Measurements from ENCODE around the gene GCNT1.

Gene GCNT1

DNA sequence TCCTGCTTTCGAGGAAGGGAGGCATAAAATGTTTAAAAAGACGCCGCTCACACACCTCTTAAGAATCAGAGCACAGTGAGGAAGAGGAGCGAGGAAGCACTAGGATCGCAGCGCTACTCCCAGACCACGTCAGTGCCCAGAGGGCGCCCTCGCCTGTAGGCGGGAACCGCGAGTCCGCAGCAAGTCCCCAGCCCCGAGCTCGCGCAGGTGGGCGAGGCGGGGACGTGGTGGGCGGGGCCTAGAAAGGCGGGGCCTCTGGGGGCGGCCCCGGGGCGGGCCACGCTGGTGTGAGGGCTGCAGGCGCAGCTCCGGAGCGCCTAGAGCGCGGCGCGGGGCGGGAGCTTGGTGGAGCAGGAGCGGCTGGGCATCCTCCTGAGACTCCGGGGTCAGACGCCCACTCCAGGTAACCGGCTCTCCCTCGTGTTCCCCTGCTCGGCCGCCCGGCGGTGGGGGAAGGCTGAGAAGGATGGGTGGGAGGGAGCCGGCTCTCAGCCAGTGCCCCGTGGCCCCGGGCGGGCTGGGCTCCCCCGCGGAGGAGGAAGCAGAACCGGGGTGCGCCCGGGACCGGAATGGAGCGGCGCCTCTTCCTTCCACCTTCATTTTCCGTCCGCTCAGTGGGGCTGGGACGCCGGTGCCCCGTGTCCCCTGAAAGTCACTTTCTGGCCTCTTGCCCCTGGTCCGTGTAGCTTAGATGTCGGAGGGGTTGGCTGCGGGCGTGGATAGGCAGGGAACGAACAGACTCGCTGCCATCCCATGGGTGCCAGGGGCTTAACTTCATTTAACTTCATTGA is at the start of gene GCNT1:
TSS of gene GCNT1 (plus strand) at position 280 of the 791 bp plus-strand sequence. CDS start 43,200 bp downstream, outside the sequence.
- peak within 1 kb of the TSS; percentile 90 for H3K4me3 ChIP-seq (ENCODE audit: low read depth, low read length)
- TF ChIP-seq, protein P1, sequence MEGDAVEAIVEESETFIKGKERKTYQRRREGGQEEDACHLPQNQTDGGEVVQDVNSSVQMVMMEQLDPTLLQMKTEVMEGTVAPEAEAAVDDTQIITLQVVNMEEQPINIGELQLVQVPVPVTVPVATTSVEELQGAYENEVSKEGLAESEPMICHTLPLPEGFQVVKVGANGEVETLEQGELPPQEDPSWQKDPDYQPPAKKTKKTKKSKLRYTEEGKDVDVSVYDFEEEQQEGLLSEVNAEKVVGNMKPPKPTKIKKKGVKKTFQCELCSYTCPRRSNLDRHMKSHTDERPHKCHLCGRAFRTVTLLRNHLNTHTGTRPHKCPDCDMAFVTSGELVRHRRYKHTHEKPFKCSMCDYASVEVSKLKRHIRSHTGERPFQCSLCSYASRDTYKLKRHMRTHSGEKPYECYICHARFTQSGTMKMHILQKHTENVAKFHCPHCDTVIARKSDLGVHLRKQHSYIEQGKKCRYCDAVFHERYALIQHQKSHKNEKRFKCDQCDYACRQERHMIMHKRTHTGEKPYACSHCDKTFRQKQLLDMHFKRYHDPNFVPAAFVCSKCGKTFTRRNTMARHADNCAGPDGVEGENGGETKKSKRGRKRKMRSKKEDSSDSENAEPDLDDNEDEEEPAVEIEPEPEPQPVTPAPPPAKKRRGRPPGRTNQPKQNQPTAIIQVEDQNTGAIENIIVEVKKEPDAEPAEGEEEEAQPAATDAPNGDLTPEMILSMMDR (IDR thresholded peaks at IDR 0.05; ENCODE audit: control insufficient read depth, extremely low read depth, insufficient read depth) = peak; percentile 73
- DNase-seq (ENCODE audit: low read depth) = peak; percentile 68

- no peak for DNase-seq (ENCODE audit: low read depth)
- H3K4me3 ChIP-seq (ENCODE audit: low read depth, low read length) = no peak overlapping the region
- TF ChIP-seq, protein P1 (IDR thresholded peaks at IDR 0.05; ENCODE audit: control insufficient read depth, extremely low read depth, insufficient read depth) = no peak
Observed at GRCh38 chr9:76412638-76413037, 46.3 kb upstream of the GCNT1 start.

GRCh38 chr9:76413658-76414057 is 45.3 kb upstream of the GCNT1 start:
- TF ChIP-seq, protein P1 (IDR thresholded peaks at IDR 0.05; ENCODE audit: control insufficient read depth, extremely low read depth, insufficient read depth) = no peak
- H3K4me3 ChIP-seq (ENCODE audit: low read depth, low read length) = no peak overlapping the region
- DNase-seq (ENCODE audit: low read depth) = no peak

DNA sequence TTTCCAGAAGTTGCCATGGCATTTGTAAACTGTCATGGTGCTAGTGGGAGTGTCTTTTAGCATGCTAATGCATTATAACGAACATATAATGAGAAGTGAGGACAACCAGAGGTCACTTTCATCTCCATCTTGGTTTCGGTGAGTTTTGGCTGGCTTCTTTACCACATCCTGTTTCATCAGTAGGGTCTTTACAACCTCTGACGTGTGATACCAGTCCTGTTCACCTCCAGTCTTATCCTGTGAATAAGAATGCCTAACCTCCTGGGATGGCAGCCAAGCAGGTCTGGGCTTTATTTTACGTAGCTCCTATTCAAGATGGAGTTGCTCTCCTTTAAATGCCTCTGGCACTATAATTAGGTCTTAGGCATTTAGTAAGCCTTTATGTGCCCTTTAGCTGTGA is 44.3 kb upstream of the GCNT1 start:
- no peak for DNase-seq (ENCODE audit: low read depth)
- no peak overlapping the region for H3K4me3 ChIP-seq (ENCODE audit: low read depth, low read length)
- TF ChIP-seq, protein P1 (IDR thresholded peaks at IDR 0.05; ENCODE audit: control insufficient read depth, extremely low read depth, insufficient read depth) = no peak

DNA sequence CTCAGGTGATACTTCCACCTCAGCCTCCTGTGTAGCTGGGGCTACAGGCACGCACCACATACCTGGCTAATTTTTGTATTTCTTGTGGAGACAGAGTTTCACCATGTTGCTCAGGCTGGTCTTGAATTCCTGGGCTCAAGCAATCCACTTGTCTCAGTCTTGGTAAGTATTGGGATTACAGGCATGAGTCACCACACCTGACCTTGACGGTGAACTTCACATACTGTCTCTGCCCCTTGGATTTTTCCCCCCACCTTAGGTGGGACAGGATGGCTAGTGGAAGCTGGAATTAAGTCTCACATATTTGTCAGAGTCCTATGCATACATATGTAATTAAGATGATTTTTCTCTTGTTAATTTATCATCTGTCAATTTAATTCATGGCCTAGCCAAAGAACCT is 43.8 kb upstream of the GCNT1 start:
- no peak for DNase-seq (ENCODE audit: low read depth)
- TF ChIP-seq, protein P1 (IDR thresholded peaks at IDR 0.05; ENCODE audit: control insufficient read depth, extremely low read depth, insufficient read depth) = no peak
- no peak overlapping the region for H3K4me3 ChIP-seq (ENCODE audit: low read depth, low read length)

GRCh38 chr9:76415731-76416130 is 43.3 kb upstream of the GCNT1 start:
- no peak overlapping the region for H3K4me3 ChIP-seq (ENCODE audit: low read depth, low read length)
- peak; percentile 60 for DNase-seq (ENCODE audit: low read depth)
- TF ChIP-seq, protein P1 (IDR thresholded peaks at IDR 0.05; ENCODE audit: control insufficient read depth, extremely low read depth, insufficient read depth) = no peak

GRCh38 chr9:76417394-76417793 is 41.6 kb upstream of the GCNT1 start:
- H3K4me3 ChIP-seq (ENCODE audit: low read depth, low read length) = no peak overlapping the region
- no peak for DNase-seq (ENCODE audit: low read depth)
- TF ChIP-seq, protein P1 (IDR thresholded peaks at IDR 0.05; ENCODE audit: control insufficient read depth, extremely low read depth, insufficient read depth) = no peak

Measured in LNCaP clone FGC (cell line).